Ramos (cell line): ENCODE measurements around the gene HTR6.
"Not testable (repeated sequence)": the region's sequence is repeated elsewhere in the genome, so short reads cannot be mapped to it uniquely, and the experiment has no call there.

ENCODE experiments used
- in situ Hi-C: fragments of 300-500 bp; cut with MboI; formaldehyde crosslinking; loops from one replicate; pipeline ENCODE4 v1.14.3; 2022; ENCODE audit warnings: low sequenced_read_pairs; ENCODE audit not compliant: unreplicated experiment

Gene HTR6

GRCh38 chr1:19636749-19637148, 27.9 kb upstream of the HTR6 start:
- in situ Hi-C loops: not testable (repeated sequence)

- in situ Hi-C loops: no loop called here
Observed at GRCh38 chr1:19637606-19638005, 27.1 kb upstream of the HTR6 start.

- in situ Hi-C loops: not testable (repeated sequence)
Observed at GRCh38 chr1:19639228-19639627, 25.4 kb upstream of the HTR6 start.

GRCh38 chr1:19639999-19640362, 24.7 kb upstream of the HTR6 start:
- in situ Hi-C loops: no loop called here

- in situ Hi-C loops: no loop called here
Observed at GRCh38 chr1:19640363-19641316, 24.0 kb upstream of the HTR6 start.

DNA sequence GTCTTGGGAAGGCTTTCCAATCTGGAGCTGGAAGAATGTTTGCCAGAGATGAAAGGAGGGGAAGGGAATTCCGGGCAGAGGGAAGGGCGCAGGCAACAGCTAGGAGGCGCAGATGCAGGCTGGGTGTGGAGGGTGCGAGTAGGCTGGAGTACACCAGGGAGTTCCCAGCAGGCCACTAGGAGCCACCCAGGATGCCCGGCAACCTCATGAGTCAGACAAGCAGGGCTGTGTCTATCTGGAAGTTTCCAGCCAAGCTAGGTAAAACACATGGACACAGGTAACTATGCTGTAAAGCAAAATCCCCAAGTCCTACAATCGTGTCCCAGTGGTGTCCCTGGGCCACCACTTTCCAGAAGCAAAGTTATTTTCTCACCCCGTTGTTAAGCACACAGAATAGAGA, 21.6 kb upstream of the HTR6 start:
- in situ Hi-C loops: no loop called here

- in situ Hi-C loops: no loop called here
Observed at GRCh38 chr1:19643602-19644394, 20.9 kb upstream of the HTR6 start, which contains the start of gene NBL1. NBL1 (plus strand) TSS chr1:19644311; CDS start chr1:19655031, 10,720 bp downstream.

- in situ Hi-C loops: no loop called here
Observed at GRCh38 chr1:19644395-19644680, 20.3 kb upstream of the HTR6 start.

- in situ Hi-C loops: no loop called here
Observed at GRCh38 chr1:19644681-19645410, 19.8 kb upstream of the HTR6 start.

DNA sequence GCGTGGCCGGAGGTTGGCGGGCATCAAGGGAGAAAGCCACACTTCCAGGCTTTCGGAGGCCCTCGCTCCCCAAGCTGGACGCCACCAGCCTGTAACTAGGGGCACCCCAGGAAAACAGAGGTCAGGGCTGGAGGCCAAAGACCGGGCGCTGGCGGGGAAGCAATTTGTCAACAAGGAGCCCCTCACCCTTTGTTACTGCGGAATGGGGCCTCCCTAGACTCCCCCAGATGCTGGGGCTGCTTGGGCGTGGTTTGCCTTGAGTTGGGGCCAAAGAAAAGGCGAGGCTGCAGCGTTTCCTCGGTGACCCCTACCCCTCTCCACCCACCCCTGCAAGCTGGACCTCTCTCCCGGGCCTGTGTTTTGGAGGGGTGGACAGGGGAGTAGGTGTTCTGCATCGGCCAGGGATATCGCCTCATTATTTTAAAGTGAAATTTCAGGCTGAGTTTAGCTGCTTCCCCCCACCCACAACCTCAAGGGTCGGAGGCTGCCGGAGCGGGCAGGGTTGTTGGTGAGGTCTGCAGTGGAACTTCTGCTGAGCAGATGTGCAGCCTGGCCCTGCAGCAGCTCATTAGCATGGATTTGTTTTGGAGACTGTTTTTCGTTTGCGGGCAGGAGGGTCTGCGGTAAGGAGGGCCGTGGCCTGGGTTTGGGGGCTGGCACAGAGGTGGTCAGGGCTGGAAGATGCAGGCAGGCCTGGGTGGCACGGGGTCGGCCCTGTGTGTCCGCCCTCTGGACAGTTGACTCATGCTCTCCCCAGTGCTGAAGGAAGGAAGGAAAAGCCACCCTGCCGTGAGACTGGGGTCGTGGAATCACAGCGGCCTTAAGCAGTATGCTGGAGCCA, 19.0 kb upstream of the HTR6 start:
- in situ Hi-C loops: no loop called here

DNA sequence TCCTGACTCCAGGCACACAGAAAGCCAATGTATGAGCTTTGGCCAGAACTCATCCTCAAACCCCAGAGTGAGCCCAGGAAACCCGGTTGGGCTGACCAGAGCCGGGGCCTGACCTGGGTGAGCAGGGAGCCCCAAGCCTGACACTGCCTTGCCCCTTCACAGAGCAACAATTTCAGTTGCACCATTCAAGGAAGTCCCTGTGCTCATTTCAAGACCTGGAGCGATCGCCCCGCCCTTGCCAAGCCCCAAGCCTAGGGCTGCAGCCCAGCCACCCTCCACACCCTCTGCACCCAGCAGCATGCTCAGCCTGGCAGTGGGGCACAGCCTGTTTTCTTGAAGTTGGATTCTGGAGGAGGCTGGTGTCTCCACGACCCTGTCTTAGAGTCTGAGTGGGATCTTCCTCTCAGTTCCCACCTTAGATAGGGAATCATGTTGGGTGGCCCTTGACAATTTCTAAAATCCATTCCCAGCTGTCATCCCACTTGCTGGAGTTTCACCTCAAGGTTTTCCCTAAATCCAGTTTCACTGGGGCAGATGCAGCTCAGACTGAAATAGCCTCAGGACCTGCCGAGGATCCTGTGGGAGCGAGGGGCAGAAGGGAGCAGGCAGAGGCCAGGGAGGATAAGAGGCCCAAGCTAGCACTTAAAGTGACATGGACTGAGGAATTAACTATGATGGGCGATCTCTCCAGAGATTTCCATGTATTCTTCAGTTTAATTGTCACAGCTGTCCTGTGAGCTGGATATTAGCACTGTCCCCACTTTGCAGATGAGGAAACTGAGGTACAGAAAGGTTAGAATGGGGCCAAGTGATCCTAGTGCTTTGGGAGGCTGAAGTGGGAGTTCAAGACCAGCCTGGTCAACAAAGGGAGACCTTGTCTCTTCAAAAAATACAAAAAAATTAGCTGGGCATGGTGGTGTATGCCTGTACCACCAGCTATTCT, 18.0 kb upstream of the HTR6 start:
- in situ Hi-C loops: no loop called here

DNA sequence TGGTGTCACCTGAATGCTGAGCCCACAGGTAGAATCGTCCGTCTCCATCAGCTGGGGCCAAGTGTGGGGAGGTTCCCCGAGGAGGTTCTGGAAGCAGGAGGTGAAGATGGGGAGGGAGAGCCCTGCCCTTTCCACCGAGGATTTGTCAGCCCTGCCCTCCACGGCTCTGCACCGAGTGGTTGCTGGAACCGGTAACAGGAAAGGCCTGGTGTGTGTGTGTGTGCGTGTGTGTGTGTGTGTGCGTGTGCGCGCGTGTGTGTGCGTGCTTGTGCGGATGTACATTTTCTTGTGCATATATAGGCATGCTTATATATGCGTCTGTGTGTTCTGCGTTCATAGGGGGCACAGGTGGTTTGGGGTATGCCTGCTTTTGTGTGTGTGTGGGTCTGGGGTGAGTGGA, 17.0 kb upstream of the HTR6 start:
- in situ Hi-C loops: no loop called here

DNA sequence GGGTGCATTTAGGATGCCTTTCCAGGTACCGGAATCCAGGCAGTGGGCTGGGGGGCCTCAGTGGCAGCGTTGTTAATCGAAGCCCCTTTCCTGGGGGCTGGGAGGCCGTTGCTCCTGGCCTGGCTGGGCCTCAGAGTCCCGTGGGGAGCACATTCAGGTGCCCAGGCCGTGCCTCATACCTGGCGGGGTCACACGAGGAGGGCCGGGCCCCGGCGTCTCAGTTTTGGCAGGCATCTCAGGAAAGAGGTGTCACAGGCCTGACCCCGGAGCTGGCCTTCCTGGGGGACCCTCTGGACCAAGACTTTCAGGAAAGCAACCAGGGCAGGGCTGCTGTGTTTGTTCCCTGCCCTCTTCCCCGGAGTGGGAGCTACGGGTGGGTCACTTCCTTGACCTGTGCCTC, 16.4 kb upstream of the HTR6 start:
- in situ Hi-C loops: no loop called here

- in situ Hi-C loops: no loop called here
Observed at GRCh38 chr1:19648689-19649088, 16.0 kb upstream of the HTR6 start.

- in situ Hi-C loops: loop anchor here (10.0 kb wide), 1 partner anchor 746 kb away; the partner anchor contains the start of gene ALDH4A1
Observed at GRCh38 chr1:19650416-19651140, 14.1 kb upstream of the HTR6 start.

DNA sequence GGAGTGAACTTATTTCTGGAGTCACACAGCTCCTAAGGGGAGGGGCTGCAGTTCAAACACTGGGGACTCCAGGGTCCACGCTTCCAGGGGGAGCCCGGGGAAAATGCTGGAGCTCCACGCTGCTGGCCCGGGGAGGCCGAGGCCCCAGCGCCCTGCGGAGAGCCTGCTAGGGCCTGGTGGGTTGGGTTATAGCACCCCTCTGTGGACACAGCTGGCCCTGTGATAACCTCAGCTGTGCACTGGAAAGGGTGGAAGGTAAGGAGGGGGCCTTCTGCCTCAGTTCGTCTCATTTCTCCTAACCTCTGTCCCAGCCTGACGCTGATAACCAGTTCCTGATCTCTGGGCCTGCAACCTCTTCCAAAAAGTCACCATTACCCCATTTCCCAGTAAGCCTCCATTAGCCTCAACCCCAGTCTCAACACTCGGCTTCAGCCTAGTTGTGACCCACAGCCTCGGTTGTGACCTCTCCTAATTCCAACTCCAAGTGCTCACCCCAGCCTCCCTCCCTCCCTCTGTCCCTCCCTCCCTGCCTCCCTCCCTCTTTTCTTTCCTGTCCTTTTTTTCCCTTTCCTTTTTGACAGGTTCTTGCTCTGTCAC, 13.4 kb upstream of the HTR6 start:
- in situ Hi-C loops: loop anchor here (10.0 kb wide), 1 partner anchor 746 kb away; the partner anchor contains the start of gene ALDH4A1

DNA sequence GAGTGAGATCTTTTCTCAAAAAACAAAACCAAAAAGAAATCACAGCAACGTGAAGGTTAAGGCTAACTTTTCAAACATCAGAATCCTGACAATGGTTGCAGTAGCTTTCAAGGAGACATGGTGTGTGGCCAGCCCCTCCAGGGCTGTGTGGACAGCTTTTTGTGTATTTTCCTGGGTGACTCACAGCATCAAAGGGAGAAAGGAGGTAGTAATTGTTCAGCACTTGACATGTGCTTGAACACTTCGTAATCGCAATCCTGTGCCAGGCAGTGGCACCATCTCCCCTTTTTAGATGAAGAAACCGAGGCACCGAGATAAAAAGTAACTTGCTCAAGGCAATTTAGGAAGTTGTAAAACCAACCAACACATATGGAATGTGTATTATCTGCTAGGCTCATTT, 10.3 kb upstream of the HTR6 start:
- in situ Hi-C loops: loop anchor here (10.0 kb wide), 1 partner anchor 750 kb away; the partner anchor contains the start of gene ALDH4A1
